GM12801 (cell line): ENCODE data around the gene MMP10.

ENCODE experiments used
- TF ChIP-seq, protein P1 (sequence below): IDR thresholded peaks from one replicate; pipeline ENCODE4 v1.5.1; 2011; ENCODE audit warnings: control low read depth; ENCODE audit not compliant: insufficient read length; ENCODE audit errors: extremely low read depth

The MMP10 gene

DNA sequence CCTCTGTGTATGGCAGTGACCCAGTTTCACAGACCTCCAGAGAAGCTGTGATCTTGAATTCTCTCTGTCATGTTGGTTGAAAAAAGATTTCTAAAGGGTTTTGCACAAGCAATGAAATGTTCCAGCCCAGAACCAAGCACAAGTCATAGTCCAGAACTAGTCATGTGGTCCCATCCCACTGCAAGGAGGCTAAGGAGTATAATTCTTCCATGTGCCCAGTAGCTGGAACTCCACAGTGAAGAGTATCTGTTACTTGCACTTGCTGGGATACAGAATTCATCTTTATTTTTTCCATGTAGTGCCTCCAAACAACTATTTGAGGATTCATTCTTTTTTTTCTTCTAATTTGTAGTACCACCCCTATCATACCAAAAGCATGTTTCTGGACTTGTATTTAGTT, 45.8 kb downstream of the MMP10 start:
- TF ChIP-seq, protein P1, sequence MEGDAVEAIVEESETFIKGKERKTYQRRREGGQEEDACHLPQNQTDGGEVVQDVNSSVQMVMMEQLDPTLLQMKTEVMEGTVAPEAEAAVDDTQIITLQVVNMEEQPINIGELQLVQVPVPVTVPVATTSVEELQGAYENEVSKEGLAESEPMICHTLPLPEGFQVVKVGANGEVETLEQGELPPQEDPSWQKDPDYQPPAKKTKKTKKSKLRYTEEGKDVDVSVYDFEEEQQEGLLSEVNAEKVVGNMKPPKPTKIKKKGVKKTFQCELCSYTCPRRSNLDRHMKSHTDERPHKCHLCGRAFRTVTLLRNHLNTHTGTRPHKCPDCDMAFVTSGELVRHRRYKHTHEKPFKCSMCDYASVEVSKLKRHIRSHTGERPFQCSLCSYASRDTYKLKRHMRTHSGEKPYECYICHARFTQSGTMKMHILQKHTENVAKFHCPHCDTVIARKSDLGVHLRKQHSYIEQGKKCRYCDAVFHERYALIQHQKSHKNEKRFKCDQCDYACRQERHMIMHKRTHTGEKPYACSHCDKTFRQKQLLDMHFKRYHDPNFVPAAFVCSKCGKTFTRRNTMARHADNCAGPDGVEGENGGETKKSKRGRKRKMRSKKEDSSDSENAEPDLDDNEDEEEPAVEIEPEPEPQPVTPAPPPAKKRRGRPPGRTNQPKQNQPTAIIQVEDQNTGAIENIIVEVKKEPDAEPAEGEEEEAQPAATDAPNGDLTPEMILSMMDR = no peak

DNA sequence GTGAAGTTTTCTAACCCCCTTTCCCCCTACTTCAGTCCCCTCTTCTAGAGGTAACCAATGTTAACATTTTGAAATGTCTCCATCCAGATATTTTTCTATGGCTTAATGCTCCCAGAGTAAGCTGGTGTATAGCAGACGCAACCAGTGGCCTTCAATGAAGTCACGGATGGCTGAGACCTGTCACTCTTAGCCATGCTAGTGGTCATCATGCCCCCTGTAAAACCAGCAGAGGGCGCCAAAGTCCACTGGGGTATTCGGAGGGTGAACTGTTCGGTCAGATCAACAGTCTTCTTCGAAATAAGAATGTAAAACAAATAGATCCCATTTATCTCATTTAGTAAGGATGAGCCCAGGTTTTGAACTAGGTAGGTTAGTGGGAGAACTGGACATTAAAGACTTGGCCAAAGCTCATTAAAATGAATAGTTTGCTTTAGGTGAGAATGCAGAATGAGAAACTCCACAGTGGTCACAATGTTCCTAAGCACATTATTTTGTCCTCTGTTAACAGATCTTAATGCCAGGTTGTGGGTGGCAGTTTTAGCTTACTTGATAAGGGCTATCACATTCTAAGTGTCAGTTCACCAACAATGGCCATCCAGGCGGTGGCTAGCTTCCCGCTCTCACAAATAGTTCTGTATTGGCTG, 47.1 kb downstream of the MMP10 start:
- TF ChIP-seq, protein P1 = no peak

DNA sequence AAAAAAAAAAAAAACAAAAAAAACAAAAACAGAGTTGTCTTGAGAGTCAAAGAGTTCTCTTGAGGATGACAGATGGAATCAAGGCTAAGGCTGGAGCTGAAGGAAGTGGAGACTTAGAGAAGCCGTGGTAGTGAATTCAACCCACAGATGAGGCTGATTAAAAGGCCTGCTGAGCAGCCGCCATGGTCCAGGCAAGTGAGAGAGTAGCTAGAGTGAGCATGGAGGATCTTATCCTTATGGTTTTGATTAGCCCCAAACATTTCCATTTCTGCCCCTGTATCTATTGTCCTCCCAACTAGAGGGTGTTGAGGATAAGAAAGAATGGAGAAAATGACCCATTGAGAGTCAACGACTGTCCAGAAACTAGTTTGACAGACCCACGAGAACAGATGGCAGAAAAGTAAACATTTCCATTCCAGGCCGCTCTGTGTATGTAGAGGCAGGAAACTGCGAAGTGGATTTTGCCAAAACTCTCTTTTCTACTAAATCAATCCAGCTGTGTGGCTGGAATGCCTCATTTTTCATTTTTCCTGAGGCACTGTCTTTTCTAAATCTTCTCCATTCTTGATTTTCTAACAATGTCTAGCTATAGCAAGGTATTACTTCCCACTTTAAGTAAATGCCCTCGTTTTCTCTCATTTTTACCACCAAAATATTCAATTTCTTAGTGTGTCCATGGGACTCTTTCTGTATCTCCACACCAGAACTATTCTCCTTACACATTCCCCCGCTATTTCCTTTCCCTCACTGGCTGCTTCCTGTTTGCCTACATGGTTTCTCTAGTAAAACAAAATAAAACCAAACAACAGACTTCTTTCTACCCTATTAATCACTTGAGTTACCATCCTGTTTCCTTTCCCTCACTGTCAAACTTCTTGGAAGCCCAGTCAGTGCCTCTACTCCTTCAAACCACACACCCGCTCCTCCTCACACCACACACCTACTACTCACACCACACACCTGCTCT, 50.3 kb downstream of the MMP10 start:
- TF ChIP-seq, protein P1 = no peak

DNA sequence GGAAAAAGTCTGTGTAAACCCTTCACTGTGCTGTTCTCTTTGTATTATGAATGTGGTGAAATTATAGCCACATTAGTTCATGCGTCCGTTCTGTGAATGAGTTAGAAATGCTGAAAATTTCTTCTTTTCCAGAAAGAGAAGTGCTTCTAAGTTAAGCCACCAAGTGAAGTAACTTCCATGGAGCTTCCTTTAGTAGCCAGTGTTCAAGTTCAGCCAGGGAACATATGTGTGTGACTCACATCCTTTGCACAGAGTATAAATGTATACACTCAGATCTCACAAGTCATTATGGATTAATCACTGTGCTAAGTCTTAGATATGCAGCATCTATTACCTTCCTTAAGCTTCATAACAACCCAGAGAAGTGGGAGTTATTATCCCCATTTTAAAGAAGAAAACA, 52.5 kb downstream of the MMP10 start:
- TF ChIP-seq, protein P1 = no peak

DNA sequence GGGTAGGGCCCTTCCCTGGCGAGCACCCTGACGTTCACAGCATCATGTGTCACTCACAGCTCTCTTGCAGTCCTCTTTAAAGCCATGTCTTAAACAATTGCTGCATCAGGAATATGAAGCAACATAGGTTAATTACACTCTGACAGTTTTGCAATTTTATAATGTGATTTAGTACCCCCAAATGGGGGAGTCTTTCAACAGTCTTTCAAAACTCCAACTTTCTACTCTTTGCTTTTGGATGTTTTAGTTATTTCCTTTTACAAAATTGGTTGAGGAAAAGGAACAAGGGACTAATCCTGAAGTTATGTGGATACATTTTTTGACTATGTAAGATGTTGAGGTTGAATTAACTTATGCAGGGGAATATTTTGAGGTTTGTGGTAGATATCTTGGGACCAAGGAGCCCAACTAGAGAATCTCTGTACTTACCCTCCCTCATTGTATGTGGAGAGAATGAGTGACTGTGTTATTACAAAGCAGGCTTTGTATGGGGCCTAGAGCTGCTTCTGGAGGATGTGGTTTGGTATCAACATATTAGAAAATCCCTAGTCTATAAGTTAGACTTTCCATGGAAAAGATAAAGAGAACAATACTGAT, 55.4 kb downstream of the MMP10 start, which contains the start of gene MMP8:
MMP8 (minus strand) TSS at position 51 of the 597 bp plus-strand sequence. CDS start 99 bp downstream, outside the sequence.
- TF ChIP-seq, protein P1 = no peak

DNA sequence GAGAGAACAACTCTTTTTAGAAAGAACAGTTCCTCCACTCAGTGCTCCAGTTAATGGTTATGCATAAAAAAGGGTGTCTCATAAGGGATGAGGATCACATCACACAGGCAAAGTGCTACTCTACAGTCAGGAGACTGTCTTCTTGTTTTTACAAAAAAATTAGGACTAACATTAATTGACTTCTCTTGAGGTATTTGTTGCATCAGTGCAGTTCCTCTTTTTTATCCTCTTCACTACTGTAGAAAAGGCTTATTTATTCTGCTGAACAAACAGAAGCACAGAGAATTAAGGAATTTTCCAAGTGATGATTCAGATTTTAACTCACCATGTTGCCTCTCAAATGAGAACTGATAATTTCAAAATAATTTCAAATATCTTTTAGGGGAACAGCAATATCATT, 57.6 kb downstream of the MMP10 start:
- TF ChIP-seq, protein P1 = no peak
